Uterus (tissue), 2 donors: ENCODE measurements around the gene B3GLCT.

ENCODE experiments used
- CTCF ChIP-seq, 4 experiments: fragments of 200-600 bp in 2 of 4; fragments of 450-650 bp in 2 of 4; sonication (generic) in 2 of 4; IDR thresholded peaks; one replicate each; pipeline ENCODE4 v1.5.1; 2016 to 2019; ENCODE audit warnings: antibody characterized with exemption in 4 of 4, mild to moderate bottlenecking in 2 of 4, moderate library complexity in 1 of 4
- POLR2A ChIP-seq, 2 donors: fragments of 450-650 bp; IDR thresholded peaks; one replicate each; pipeline ENCODE4 v1.6.1; 2016; ENCODE audit warnings: antibody characterized with exemption in 2 of 2, mild to moderate bottlenecking in 1 of 2, moderate library complexity in 1 of 2

- TF ChIP-seq CTCF (IDR thresholded peaks at IDR 0.05) (no peak), POLR2A (IDR thresholded peaks at IDR 0.05) (no peak)
These were observed 43.1 kb downstream of the B3GLCT start for GRCh38 chr13:31242916-31243315.
